Measurements from ENCODE around the gene SEC14L5. TPM values are rescaled to one million over a fixed set of nuclear protein-coding genes. Genes with fewer than 3 reads are reported as not detected.
A peak's percentile ranks its signal among the peaks of the same experiment; 100 is the strongest.

The SEC14L5 gene
- total RNA-seq, 1 experiment from 2014 or later = not detected

DNA sequence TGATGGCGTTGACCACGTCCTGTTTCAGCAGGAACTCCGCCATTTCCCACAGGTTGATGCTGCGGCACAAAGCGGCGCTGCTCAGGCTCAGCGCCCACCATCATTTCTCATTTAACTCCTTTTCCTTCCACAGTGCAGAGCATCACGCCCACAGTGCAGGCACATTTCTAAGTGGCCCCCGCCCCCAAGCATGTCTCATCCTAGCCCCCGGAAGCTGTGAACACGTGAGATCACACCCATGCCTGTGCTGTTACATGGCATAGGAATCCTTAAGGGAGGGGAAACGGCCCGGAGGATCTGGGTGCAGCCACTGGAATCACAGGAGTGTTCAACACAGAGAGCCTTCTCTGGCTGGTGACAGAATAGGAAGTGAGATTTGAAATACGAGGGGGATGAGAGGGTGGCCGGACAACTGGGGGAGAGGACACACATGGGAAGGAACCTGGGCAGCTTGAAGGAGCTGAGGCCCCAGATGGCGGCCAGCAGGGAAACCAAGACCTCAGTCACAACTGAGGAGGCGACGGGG, 70.9 kb downstream of the SEC14L5 start:
- DNase-seq = no peak
- Histone ChIP-seq H3K4me2 (ENCODE audit: low read depth, low read length, poor library complexity, severe bottlenecking) (no peak overlapping the region), H3K79me2 (ENCODE audit: low read length) (peaks cover 15% of the 10 kb centered on the region), H3K4me3 (ENCODE audit: low read length) (no peak overlapping the region), H3K9me3 (ENCODE audit: low read length) (no peaks in the 10 kb centered on the region), H3K9me2 (replicated peaks; ENCODE audit: insufficient read depth, low read length) (no peaks in the 10 kb centered on the region), H3K4me1 (ENCODE audit: low read length) (peaks cover 15% of the 10 kb centered on the region), H3K27me3 (ENCODE audit: low read length) (no peaks in the 10 kb centered on the region), H3K36me3 (ENCODE audit: insufficient read depth, low read length) (no peaks in the 10 kb centered on the region), H2AFZ (ENCODE audit: low read length) (no peak overlapping the region), H4K20me1 (ENCODE audit: insufficient read depth, low read depth, low read length) (no peaks in the 10 kb centered on the region), H3K9ac (ENCODE audit: low read length) (no peak overlapping the region), H3K27ac (ENCODE audit: low read length) (no peak overlapping the region)

DNA sequence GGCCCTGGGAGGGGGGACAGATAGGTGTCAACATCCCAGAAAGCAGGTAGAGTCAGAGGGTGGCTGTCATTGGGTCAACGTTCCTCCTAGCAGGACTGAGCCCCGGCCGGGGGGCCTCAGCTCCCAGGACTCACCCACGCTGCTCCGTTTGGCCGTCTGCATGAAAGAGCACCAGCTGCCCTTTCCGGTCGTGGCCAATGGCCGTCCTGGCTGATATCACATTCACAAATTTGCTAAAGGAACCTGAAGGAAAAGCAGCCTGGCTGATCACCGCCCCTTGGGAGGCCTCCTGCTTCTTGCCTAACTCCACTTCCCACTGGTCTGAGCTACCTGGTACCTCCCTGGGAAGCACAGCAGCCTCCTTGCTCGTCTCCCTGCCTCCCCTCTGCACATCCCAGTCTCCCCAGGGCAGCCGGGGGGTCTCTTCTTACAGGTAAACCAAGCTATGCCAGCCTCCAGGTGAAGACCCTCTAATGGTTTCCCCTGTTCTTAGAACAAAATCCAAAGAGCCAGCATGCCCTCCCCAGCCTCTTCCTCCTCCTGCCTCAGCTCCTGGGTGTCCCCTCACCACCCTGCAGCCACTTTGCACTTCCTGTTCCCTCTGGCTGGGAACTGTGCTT, 72.2 kb downstream of the SEC14L5 start:
- H3K4me2 ChIP-seq (ENCODE audit: low read depth, low read length, poor library complexity, severe bottlenecking) = no peak overlapping the region
- H4K20me1 ChIP-seq (ENCODE audit: insufficient read depth, low read depth, low read length) = no peaks in the 10 kb centered on the region
- H2AFZ ChIP-seq (ENCODE audit: low read length) = no peak overlapping the region
- H3K27me3 ChIP-seq (ENCODE audit: low read length) = no peaks in the 10 kb centered on the region
- H3K79me2 ChIP-seq (ENCODE audit: low read length) = peaks cover 15% of the 10 kb centered on the region
- no peak for DNase-seq
- H3K36me3 ChIP-seq (ENCODE audit: insufficient read depth, low read length) = no peaks in the 10 kb centered on the region
- no peak overlapping the region for H3K9ac ChIP-seq (ENCODE audit: low read length)
- no peaks in the 10 kb centered on the region for H3K9me3 ChIP-seq (ENCODE audit: low read length)
- peaks cover 17% of the 10 kb centered on the region for H3K4me1 ChIP-seq (ENCODE audit: low read length)
- H3K27ac ChIP-seq (ENCODE audit: low read length) = no peak overlapping the region
- H3K9me2 ChIP-seq (replicated peaks; ENCODE audit: insufficient read depth, low read length) = no peaks in the 10 kb centered on the region
- H3K4me3 ChIP-seq (ENCODE audit: low read length) = no peak overlapping the region

DNA sequence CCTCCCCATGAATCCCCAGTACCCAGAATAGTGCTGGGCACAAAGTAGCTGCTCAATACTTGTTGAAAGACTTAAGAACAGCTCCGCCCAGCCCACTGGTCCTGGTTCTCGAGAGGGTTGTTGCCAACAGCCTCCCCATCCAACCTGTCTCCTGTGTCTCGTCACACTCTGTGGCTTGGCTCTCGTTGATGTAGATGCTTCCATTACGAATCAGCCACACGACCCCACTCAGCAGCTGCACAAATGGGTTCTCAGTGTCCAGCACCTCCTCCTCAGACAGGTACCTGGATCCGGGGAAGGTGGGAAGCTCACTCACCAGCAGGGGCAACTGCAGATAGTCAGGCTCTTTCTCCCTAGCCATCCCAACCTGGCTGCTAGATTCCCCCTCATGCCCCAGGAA, 73.5 kb downstream of the SEC14L5 start:
- Histone ChIP-seq H3K36me3 (ENCODE audit: insufficient read depth, low read length) (no peaks in the 10 kb centered on the region), H3K9me3 (ENCODE audit: low read length) (no peaks in the 10 kb centered on the region), H3K9ac (ENCODE audit: low read length) (no peak overlapping the region), H3K4me1 (ENCODE audit: low read length) (peaks cover 29% of the 10 kb centered on the region), H3K79me2 (ENCODE audit: low read length) (peaks cover 15% of the 10 kb centered on the region), H3K27me3 (ENCODE audit: low read length) (no peaks in the 10 kb centered on the region), H4K20me1 (ENCODE audit: insufficient read depth, low read depth, low read length) (no peaks in the 10 kb centered on the region), H3K4me3 (ENCODE audit: low read length) (no peak overlapping the region), H3K4me2 (ENCODE audit: low read depth, low read length, poor library complexity, severe bottlenecking) (no peak overlapping the region), H2AFZ (ENCODE audit: low read length) (no peak overlapping the region), H3K9me2 (replicated peaks; ENCODE audit: insufficient read depth, low read length) (no peaks in the 10 kb centered on the region), H3K27ac (ENCODE audit: low read length) (no peak overlapping the region)
- DNase-seq = no peak

DNA sequence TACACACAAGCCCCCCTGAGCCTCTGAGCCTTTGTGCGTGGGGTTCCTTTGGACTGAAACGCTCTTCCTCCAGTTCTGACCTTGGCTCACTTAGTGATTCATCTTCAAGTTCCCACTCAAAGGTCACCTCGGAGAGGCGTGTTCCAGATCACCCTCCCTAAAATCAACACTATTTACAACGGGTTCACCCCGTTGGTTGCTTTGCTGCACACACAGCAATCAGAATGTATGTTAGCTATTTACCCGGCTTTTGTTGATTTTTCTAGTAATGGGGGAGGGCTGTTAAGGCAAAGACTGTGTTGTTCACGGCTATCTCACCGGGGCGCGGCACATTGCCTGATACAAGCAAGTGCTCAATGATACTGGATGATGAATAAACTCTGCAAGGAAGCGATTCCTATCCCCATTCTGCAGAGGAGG, 74.6 kb downstream of the SEC14L5 start:
- no peak for DNase-seq
- H3K27ac ChIP-seq (ENCODE audit: low read length) = no peak overlapping the region
- H2AFZ ChIP-seq (ENCODE audit: low read length) = peak overlapping the region; percentile 85; the same call in 1 of the 2 replicates

DNA sequence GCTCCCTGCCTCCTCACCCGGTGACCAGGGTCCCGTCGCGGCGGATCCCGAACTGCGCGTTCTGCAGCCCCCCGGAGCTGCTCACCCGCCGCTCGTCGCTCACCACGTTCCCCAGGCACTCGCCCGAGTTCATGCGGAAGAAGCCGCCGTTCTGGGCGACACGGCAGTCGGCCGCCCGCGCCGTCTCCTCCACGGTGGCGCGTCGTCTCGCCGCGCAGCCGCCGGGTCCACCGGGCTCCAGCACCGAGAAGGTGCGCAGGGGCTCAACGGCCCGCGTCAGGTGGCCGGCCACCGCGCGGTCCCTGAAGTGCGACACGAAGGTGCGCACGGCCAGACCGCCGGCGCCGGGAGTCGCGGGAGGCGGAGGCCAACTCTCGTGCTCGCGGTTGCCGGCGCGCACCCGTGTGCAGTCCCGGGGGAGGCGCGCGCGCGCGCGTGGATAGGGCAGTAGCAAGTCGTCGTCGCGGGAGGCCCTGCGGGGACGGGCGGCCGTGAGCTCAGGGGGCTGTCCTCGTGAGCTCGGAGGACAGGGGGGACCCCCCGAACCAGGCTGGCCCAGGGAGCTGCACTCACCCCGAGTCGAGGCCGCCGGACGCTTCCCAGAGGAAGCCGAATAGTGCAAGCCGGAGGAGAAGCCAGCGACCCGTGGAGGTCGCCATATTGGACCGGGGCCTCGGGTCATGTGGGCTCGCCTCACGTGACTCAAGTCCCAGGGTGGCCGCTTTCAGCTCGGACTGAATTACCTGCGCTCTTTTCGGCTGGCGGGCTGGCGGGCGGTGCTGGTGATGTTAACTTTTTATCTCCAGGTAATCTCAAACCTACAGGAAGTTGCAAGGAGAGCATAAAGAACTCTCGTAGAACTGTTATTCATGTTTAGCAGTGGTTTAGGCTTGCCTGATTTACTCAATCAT, 75.4 kb downstream of the SEC14L5 start, which contains the start of gene NAGPA:
Gene NAGPA (minus strand): TSS at position 680 of the 911 bp plus-strand sequence. CDS start 21 bp downstream, at position 659.
- Histone ChIP-seq H3K9ac (ENCODE audit: low read length) (peak within 1 kb of the TSS; percentile 80), H3K9me3 (ENCODE audit: low read length) (no peaks in the 10 kb centered on the region), H3K4me3 (ENCODE audit: low read length) (peak within 1 kb of the TSS; percentile 94), H4K20me1 (ENCODE audit: insufficient read depth, low read depth, low read length) (no peaks in the 10 kb centered on the region), H3K4me2 (ENCODE audit: low read depth, low read length, poor library complexity, severe bottlenecking) (peak within 1 kb of the TSS; percentile 96), H3K27me3 (ENCODE audit: low read length) (no peaks in the 10 kb centered on the region), H2AFZ (ENCODE audit: low read length) (peak within 1 kb of the TSS; percentile 85), H3K27ac (ENCODE audit: low read length) (no peak within 1 kb of the TSS), H3K79me2 (ENCODE audit: low read length) (peaks cover 15% of the 10 kb centered on the region), H3K9me2 (replicated peaks; ENCODE audit: insufficient read depth, low read length) (no peaks in the 10 kb centered on the region), H3K4me1 (ENCODE audit: low read length) (peaks cover 35% of the 10 kb centered on the region), H3K36me3 (ENCODE audit: insufficient read depth, low read length) (no peaks in the 10 kb centered on the region)
- peak; percentile 93 for DNase-seq

More for the DNA sequence above, 74.6 kb downstream of the SEC14L5 start:
- Histone ChIP-seq H3K9me2 (replicated peaks; ENCODE audit: insufficient read depth, low read length) (no peaks in the 10 kb centered on the region), H3K9me3 (ENCODE audit: low read length) (no peaks in the 10 kb centered on the region), H3K4me1 (ENCODE audit: low read length) (peaks cover 35% of the 10 kb centered on the region), H4K20me1 (ENCODE audit: insufficient read depth, low read depth, low read length) (no peaks in the 10 kb centered on the region), H3K4me2 (ENCODE audit: low read depth, low read length, poor library complexity, severe bottlenecking) (peak overlapping the region; percentile 96), H3K27me3 (ENCODE audit: low read length) (no peaks in the 10 kb centered on the region), H3K4me3 (ENCODE audit: low read length) (peak overlapping the region; percentile 94), H3K79me2 (ENCODE audit: low read length) (peaks cover 15% of the 10 kb centered on the region), H3K36me3 (ENCODE audit: insufficient read depth, low read length) (no peaks in the 10 kb centered on the region), H3K9ac (ENCODE audit: low read length) (peak overlapping the region; percentile 80)

DNA sequence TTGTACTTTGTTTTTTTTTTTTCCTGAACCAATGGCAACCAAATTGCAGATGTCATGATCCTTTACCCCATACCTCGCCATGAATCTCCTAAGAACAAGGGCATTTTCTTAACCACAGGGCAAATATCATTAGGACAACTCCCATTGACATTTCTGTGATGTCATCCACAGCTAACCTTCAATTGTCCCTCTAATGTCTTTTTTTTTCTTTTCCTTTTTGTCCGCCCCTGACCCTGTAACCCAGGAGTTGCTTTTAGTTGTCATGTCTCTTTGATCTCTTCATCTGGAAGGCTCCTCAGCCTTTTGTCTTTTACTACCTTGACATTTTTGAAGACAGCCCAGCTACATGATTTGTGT, 76.0 kb downstream of the SEC14L5 start:
- no peaks in the 10 kb centered on the region for H3K9me2 ChIP-seq (replicated peaks; ENCODE audit: insufficient read depth, low read length)
- H3K9me3 ChIP-seq (ENCODE audit: low read length) = no peaks in the 10 kb centered on the region
- H3K4me1 ChIP-seq (ENCODE audit: low read length) = peaks cover 35% of the 10 kb centered on the region
- no peaks in the 10 kb centered on the region for H3K27me3 ChIP-seq (ENCODE audit: low read length)
- H3K36me3 ChIP-seq (ENCODE audit: insufficient read depth, low read length) = no peaks in the 10 kb centered on the region
- peak overlapping the region; percentile 85 for H2AFZ ChIP-seq (ENCODE audit: low read length)
- no peak for DNase-seq
- peak overlapping the region; percentile 94 for H3K4me3 ChIP-seq (ENCODE audit: low read length)
- H3K27ac ChIP-seq (ENCODE audit: low read length) = no peak overlapping the region
- H4K20me1 ChIP-seq (ENCODE audit: insufficient read depth, low read depth, low read length) = no peaks in the 10 kb centered on the region
- H3K79me2 ChIP-seq (ENCODE audit: low read length) = peaks cover 15% of the 10 kb centered on the region
- peak overlapping the region; percentile 96 for H3K4me2 ChIP-seq (ENCODE audit: low read depth, low read length, poor library complexity, severe bottlenecking)
- peak overlapping the region; percentile 80 for H3K9ac ChIP-seq (ENCODE audit: low read length)

DNA sequence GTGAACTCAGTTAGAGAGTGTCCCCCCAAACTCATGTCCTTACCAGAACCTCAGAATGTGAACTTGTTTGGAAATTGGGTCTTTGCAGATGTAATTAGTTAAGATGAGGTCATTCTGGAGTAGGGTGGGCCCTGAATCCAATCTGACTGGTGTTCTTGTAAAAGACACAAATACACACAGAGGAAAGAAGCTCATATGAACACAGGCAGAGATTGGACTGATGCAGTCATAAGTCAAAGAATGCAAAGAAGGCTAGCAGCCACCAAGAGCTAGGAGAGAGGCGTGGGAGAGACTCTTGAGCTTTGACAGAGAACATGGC, 77.7 kb downstream of the SEC14L5 start:
- Histone ChIP-seq H3K36me3 (ENCODE audit: insufficient read depth, low read length) (no peaks in the 10 kb centered on the region), H3K4me2 (ENCODE audit: low read depth, low read length, poor library complexity, severe bottlenecking) (peak overlapping the region; percentile 45), H3K27ac (ENCODE audit: low read length) (peak overlapping the region; percentile 65), H3K79me2 (ENCODE audit: low read length) (peaks cover 15% of the 10 kb centered on the region), H3K9me2 (replicated peaks; ENCODE audit: insufficient read depth, low read length) (no peaks in the 10 kb centered on the region), H4K20me1 (ENCODE audit: insufficient read depth, low read depth, low read length) (no peaks in the 10 kb centered on the region), H3K4me3 (ENCODE audit: low read length) (no peak overlapping the region), H2AFZ (ENCODE audit: low read length) (peak overlapping the region; percentile 84; the same call in 1 of the 2 replicates), H3K27me3 (ENCODE audit: low read length) (no peaks in the 10 kb centered on the region), H3K4me1 (ENCODE audit: low read length) (peaks cover 35% of the 10 kb centered on the region), H3K9ac (ENCODE audit: low read length) (peak overlapping the region; percentile 40; the same call in 1 of the 2 replicates), H3K9me3 (ENCODE audit: low read length) (no peaks in the 10 kb centered on the region)
- no peak for DNase-seq

All from Karpas-422 (cell line).